ENCODE results near the gene CDCA7. TPM values are rescaled to one million over a fixed set of nuclear protein-coding genes. Genes with fewer than 3 reads are reported as not detected.

Gene CDCA7
- total RNA-seq, 1 donor from 2014 or later = 3.2 TPM

DNA sequence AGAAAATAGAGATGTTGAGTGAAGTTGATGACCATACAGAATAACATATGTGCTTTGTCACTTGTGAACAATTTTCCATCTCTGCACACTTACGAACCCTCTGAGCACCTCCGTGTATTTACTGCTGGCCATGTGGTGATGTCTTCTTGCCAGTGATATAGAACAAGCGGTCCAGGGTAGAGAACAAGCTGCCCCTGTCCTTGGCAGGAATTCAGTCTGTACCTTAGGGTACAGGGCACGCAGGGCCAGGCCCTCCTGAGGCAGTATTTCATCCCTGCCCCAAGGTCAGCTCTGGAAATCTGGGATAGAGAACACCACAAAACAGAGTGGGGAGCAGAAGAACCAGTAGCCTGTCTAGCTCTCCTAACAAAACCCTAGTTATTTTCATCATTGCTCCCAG lies 44.6 kb downstream of the CDCA7 start:
- no peak for DNase-seq
- H3K4me3 Mint-ChIP-seq (ENCODE audit: unreplicated experiment) = no peak overlapping the region
- no peak overlapping the region for H3K27ac Mint-ChIP-seq (ENCODE audit: unreplicated experiment)
- no peaks in the 10 kb centered on the region for H3K36me3 Mint-ChIP-seq (ENCODE audit: unreplicated experiment)
- H3K9me3 Mint-ChIP-seq (ENCODE audit: unreplicated experiment) = peaks cover 2% of the 10 kb centered on the region
- no peaks in the 10 kb centered on the region for H3K27me3 Mint-ChIP-seq (ENCODE audit: unreplicated experiment)
- TF ChIP-seq, protein P1, sequence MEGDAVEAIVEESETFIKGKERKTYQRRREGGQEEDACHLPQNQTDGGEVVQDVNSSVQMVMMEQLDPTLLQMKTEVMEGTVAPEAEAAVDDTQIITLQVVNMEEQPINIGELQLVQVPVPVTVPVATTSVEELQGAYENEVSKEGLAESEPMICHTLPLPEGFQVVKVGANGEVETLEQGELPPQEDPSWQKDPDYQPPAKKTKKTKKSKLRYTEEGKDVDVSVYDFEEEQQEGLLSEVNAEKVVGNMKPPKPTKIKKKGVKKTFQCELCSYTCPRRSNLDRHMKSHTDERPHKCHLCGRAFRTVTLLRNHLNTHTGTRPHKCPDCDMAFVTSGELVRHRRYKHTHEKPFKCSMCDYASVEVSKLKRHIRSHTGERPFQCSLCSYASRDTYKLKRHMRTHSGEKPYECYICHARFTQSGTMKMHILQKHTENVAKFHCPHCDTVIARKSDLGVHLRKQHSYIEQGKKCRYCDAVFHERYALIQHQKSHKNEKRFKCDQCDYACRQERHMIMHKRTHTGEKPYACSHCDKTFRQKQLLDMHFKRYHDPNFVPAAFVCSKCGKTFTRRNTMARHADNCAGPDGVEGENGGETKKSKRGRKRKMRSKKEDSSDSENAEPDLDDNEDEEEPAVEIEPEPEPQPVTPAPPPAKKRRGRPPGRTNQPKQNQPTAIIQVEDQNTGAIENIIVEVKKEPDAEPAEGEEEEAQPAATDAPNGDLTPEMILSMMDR (IDR thresholded peaks at IDR 0.05; ENCODE audit: partially characterized antibody, unreplicated experiment) = no peak
- H3K4me1 Mint-ChIP-seq (ENCODE audit: low read depth, unreplicated experiment) = peaks cover 20% of the 10 kb centered on the region

DNA sequence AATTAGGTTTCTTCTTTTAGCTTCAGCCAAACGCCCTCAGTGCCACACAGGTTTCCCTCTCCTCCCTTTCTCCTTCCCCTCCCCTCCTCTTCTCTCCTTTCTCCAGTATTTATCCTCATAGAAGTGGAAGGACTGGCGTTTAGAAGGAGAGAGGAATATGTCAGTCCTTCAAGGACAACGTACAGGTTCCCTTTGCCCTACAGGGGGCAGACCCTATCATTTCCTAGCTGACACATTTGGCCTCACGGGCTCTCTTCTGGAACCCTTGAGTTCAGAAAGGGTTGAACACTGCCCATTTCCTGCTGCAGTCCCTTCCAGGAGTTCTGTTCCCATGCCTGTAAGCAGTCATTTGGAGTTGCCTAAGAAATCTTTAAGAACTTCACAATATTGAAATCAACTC lies 46.1 kb downstream of the CDCA7 start:
- TF ChIP-seq, protein P1 (IDR thresholded peaks at IDR 0.05; ENCODE audit: partially characterized antibody, unreplicated experiment) = peak; percentile 49
- Mint-ChIP-seq H3K36me3 (ENCODE audit: unreplicated experiment) (no peaks in the 10 kb centered on the region), H3K27me3 (ENCODE audit: unreplicated experiment) (no peaks in the 10 kb centered on the region), H3K4me3 (ENCODE audit: unreplicated experiment) (no peak overlapping the region), H3K9me3 (ENCODE audit: unreplicated experiment) (peaks cover 2% of the 10 kb centered on the region), H3K27ac (ENCODE audit: unreplicated experiment) (no peak overlapping the region), H3K4me1 (ENCODE audit: low read depth, unreplicated experiment) (peaks cover 25% of the 10 kb centered on the region)
- DNase-seq = no peak

DNA sequence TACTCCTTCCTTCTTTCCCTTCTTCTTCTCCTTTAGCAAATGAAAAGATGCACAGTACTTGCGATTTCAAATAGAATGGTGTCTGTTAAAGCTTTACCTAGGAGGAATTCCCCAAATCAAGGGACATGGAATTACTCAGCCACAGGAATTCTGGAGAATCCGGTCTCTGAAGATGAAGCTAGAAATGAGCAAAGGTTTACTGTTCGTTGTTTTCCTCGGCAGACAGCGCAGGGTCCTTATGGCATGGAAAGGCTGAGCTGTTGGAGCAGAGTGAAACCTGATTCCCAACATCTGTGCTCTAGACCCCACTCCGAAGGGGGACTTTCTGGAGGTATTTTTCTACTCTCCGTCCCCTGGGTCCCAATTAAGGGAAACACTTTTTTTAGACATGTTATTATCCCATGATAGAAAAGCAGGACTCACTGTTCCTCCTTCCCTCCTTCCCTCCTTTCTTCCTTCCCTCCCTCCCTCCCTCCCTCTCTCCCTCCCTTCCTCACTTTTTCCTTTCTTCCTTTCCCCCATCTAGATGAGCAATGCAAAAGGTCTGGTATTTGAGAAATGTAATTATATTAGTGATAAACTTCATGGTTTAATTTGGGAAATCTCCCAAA lies 47.1 kb downstream of the CDCA7 start:
- DNase-seq = no peak
- Mint-ChIP-seq H3K27ac (ENCODE audit: unreplicated experiment) (no peak overlapping the region), H3K27me3 (ENCODE audit: unreplicated experiment) (no peaks in the 10 kb centered on the region), H3K9me3 (ENCODE audit: unreplicated experiment) (peaks cover 2% of the 10 kb centered on the region), H3K36me3 (ENCODE audit: unreplicated experiment) (no peaks in the 10 kb centered on the region), H3K4me3 (ENCODE audit: unreplicated experiment) (peak overlapping the region; percentile 76), H3K4me1 (ENCODE audit: low read depth, unreplicated experiment) (peaks cover 25% of the 10 kb centered on the region)
- TF ChIP-seq, protein P1 (IDR thresholded peaks at IDR 0.05; ENCODE audit: partially characterized antibody, unreplicated experiment) = no peak

DNA sequence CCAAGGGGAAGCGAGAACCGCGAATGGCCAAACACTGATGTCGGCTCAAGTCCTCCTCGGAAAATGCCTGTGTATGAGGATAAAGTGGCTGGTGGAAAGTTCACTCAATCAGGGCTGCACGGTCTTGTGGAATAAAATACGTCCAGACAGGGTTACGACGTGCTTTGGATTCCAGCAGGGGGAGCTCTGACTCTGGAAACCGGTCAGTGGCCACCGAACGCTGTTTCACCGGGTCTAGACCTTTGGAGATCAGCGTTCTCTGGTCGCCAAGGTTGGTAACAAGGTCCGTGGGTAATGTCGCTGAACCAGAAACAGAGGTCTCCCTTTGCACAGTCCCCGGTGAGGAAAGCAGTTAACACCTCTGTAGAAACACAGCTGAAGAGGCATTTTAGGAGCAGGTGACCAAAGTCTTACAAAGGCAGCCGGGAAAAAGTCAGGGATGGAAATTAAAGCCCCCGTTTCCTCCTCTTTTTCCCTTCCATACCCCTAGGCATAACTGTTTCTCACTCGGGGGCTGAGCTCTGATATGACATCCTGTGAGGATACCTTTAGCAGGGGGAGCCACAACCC lies 47.8 kb downstream of the CDCA7 start:
- H3K9me3 Mint-ChIP-seq (ENCODE audit: unreplicated experiment) = peaks cover 3% of the 10 kb centered on the region
- peak overlapping the region; percentile 76 for H3K4me3 Mint-ChIP-seq (ENCODE audit: unreplicated experiment)
- TF ChIP-seq, protein P1 (IDR thresholded peaks at IDR 0.05; ENCODE audit: partially characterized antibody, unreplicated experiment) = peak; percentile 82
- no peaks in the 10 kb centered on the region for H3K36me3 Mint-ChIP-seq (ENCODE audit: unreplicated experiment)
- DNase-seq = peak; percentile 86
- H3K27me3 Mint-ChIP-seq (ENCODE audit: unreplicated experiment) = no peaks in the 10 kb centered on the region
- no peak overlapping the region for H3K27ac Mint-ChIP-seq (ENCODE audit: unreplicated experiment)
- peaks cover 25% of the 10 kb centered on the region for H3K4me1 Mint-ChIP-seq (ENCODE audit: low read depth, unreplicated experiment)
